Smooth muscle cell (in vitro differentiated cells): ENCODE data around the gene FRMD3. TPM values are rescaled to one million over a fixed set of nuclear protein-coding genes. Genes with fewer than 3 reads are reported as not detected.

Experiments
- DNase-seq: peaks from one replicate; lab custom pipeline; 2025; ENCODE audit not compliant: unreplicated experiment; lab: John Stamatoyannopoulos, UW
- H2AFZ ChIP-seq: fragments of 200-600 bp; sonication (generic); 2 replicates; pipeline ENCODE4 v1.6.0; 2016; ENCODE audit warnings: antibody characterized with exemption, low read depth, mild to moderate bottlenecking
- H3F3A ChIP-seq: fragments of 200-600 bp; sonication (generic); 2 replicates; pipeline ENCODE4 v1.6.0; 2017; ENCODE audit warnings: antibody characterized with exemption, low read depth
- H3K27ac ChIP-seq: fragments of 200-600 bp; sonication (generic); 2 replicates; pipeline ENCODE4 v1.5.1; 2016; ENCODE audit warnings: low read depth, mild to moderate bottlenecking
- H3K27me3 ChIP-seq: fragments of 200-600 bp; sonication (generic); 2 replicates; pipeline ENCODE4 v1.6.1; 2016; ENCODE audit warnings: low read depth, mild to moderate bottlenecking
- H3K36me3 ChIP-seq: fragments of 200-600 bp; sonication (generic); 2 replicates; pipeline ENCODE4 v1.5.1; 2016; ENCODE audit warnings: low read depth
- H3K4me1 ChIP-seq: fragments of 200-600 bp; sonication (generic); 2 replicates; pipeline ENCODE4 v1.5.1; 2016; ENCODE audit warnings: low read depth
- H3K4me2 ChIP-seq: fragments of 200-600 bp; sonication (generic); 2 replicates; pipeline ENCODE4 v1.6.0; 2016; ENCODE audit warnings: mild to moderate bottlenecking
- H3K4me3 ChIP-seq: fragments of 200-600 bp; sonication (generic); 2 replicates; pipeline ENCODE4 v1.5.1; 2016; ENCODE audit warnings: mild to moderate bottlenecking
- H3K79me2 ChIP-seq: fragments of 200-600 bp; sonication (generic); 2 replicates; pipeline ENCODE4 v1.6.0; 2016; ENCODE audit warnings: low read depth, mild to moderate bottlenecking
- H3K9ac ChIP-seq: fragments of 200-600 bp; sonication (generic); 2 replicates; pipeline ENCODE4 v1.6.0; 2016; ENCODE audit warnings: low read depth
- H3K9me3 ChIP-seq: fragments of 200-600 bp; sonication (generic); replicated peaks from 2 replicates; pipeline ENCODE4 v1.5.1; 2016; ENCODE audit warnings: low read depth
- H4K20me1 ChIP-seq: fragments of 200-600 bp; sonication (generic); 2 replicates; pipeline ENCODE4 v1.6.0; 2016; ENCODE audit warnings: low read depth
- WGBS: methylation state at CpG from one replicate; pipeline ENCODE4 v1.1.7; 2016; ENCODE audit warnings: low lambda C conversion rate; 5-methylcytosine and 5-hydroxymethylcytosine counted together
- polyA plus RNA-seq: library from polyadenylated mRNA; unstranded; fragments of >200 nt; fragmentation: Nextera tagmentation; extraction: Ambion mirVana; gene quantifications from 2 replicates; pipeline ENCODE4 v1.2.1, GENCODE V29; 2016
- total RNA-seq: library from RNA; depleted of rRNA; stranded (reverse); fragments of >200 nt; gene quantifications from 2 replicates; pipeline ENCODE4 v1.2.3, GENCODE V29; 2014
- TF ChIP-seq, protein P1 (sequence below): fragments of 200-600 bp; sonication (generic); IDR thresholded peaks from 2 replicates; pipeline ENCODE4 v1.5.1; 2017; ENCODE audit warnings: borderline replicate concordance, mild to moderate bottlenecking, antibody characterized with exemption; ENCODE audit not compliant: insufficient read depth, poor library complexity, severe bottlenecking

The FRMD3 gene
- total and polyA plus RNA-seq, 2 experiments from 2014 or later, result 0.72 to 2.8 TPM

DNA sequence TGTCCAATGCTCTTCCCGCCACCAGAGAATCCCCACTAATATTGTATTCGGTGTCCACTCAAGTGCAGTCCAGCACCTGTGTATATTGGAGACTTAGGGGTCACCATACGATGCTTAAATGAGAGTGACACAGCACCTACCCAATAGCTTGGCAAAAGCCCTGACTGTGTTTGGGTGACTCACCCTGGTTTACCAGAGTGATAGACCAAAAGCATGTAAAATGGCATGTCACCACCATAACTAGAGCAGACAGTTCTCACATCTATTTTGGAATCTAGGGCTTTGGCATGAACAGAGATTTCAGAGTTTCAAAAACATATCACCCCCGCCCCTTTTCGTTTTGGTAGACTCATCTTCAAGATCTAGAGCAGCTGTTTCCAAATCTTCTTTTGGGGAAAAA is 257.9 kb downstream of the FRMD3 start:
- no peak for DNase-seq
- 90% methylated on average over 5 of the region's 5 CpGs for WGBS
- H4K20me1 ChIP-seq, result no peaks in the 10 kb centered on the region
- H2AFZ ChIP-seq, result no peak overlapping the region
- peak overlapping the region; percentile 87 for H3K27ac ChIP-seq
- H3F3A ChIP-seq, result peaks cover 10% of the 10 kb centered on the region
- H3K9me3 ChIP-seq, result no peaks in the 10 kb centered on the region
- TF ChIP-seq, protein P1, sequence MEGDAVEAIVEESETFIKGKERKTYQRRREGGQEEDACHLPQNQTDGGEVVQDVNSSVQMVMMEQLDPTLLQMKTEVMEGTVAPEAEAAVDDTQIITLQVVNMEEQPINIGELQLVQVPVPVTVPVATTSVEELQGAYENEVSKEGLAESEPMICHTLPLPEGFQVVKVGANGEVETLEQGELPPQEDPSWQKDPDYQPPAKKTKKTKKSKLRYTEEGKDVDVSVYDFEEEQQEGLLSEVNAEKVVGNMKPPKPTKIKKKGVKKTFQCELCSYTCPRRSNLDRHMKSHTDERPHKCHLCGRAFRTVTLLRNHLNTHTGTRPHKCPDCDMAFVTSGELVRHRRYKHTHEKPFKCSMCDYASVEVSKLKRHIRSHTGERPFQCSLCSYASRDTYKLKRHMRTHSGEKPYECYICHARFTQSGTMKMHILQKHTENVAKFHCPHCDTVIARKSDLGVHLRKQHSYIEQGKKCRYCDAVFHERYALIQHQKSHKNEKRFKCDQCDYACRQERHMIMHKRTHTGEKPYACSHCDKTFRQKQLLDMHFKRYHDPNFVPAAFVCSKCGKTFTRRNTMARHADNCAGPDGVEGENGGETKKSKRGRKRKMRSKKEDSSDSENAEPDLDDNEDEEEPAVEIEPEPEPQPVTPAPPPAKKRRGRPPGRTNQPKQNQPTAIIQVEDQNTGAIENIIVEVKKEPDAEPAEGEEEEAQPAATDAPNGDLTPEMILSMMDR, result no peak
- H3K9ac ChIP-seq, result no peak overlapping the region
- peak overlapping the region; percentile 75 for H3K4me2 ChIP-seq
- no peaks in the 10 kb centered on the region for H3K27me3 ChIP-seq
- H3K4me1 ChIP-seq, result no peaks in the 10 kb centered on the region
- H3K79me2 ChIP-seq, result no peaks in the 10 kb centered on the region
- no peaks in the 10 kb centered on the region for H3K36me3 ChIP-seq
- H3K4me3 ChIP-seq, result no peak overlapping the region

DNA sequence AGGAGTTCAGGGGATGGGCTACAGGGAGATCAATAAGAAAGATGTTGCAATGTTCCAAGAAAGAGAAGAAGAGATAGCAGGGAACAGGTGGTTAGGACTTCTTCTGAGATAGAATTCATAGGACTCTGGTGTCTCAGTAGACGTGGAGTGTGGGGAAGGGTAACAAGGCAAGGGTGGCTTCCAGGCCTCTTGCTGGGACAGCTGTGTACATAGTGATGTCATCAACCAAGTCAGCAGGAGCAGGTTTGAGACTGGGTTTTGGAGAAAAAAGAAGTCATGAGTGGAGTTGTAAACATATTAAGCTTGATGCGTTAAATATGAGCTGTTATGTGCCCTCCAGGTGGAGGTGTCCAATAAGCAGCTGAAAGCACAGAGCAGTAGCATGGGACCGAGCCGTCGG is 263.4 kb downstream of the FRMD3 start:
- Histone ChIP-seq H3F3A (no peaks in the 10 kb centered on the region), H2AFZ (no peak overlapping the region), H3K79me2 (no peaks in the 10 kb centered on the region), H3K9ac (no peak overlapping the region), H3K4me1 (no peaks in the 10 kb centered on the region), H3K36me3 (no peaks in the 10 kb centered on the region), H3K27me3 (no peaks in the 10 kb centered on the region), H3K27ac (no peak overlapping the region), H3K4me3 (no peak overlapping the region), H3K9me3 (no peaks in the 10 kb centered on the region), H3K4me2 (no peak overlapping the region), H4K20me1 (no peaks in the 10 kb centered on the region)
- TF ChIP-seq, protein P1, result no peak
- DNase-seq, result no peak
- WGBS, result 94% methylated on average over 5 of the region's 5 CpGs

DNA sequence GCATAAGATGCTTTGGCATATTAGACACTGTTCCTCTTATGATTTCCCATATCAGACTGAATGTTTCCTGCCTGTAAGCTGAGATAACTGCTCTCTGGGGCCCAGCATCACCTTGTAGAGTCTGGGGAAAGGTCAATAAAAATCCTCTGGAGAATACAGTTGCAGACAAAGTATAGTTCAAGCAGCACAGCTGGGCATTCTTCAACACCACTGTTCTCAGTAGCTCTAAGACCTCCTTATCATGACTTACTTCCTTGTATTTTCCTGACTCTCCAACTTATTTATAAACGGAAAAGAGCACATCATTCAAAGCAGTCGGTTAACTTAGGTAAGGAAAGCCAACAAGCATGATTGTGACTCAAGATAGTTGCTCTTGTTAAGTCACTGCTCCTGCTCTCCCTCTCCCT is 266.5 kb downstream of the FRMD3 start:
- Histone ChIP-seq H3K36me3 (no peaks in the 10 kb centered on the region), H4K20me1 (no peaks in the 10 kb centered on the region), H3K9me3 (no peaks in the 10 kb centered on the region), H3K4me2 (no peak overlapping the region), H3K27ac (no peak overlapping the region), H3K27me3 (no peaks in the 10 kb centered on the region), H3K4me1 (no peaks in the 10 kb centered on the region), H3K79me2 (no peaks in the 10 kb centered on the region), H3F3A (no peaks in the 10 kb centered on the region), H2AFZ (no peak overlapping the region), H3K4me3 (no peak overlapping the region), H3K9ac (no peak overlapping the region)
- TF ChIP-seq, protein P1, result no peak
- 61% methylated on average over 2 of the region's 2 CpGs for WGBS
- DNase-seq, result no peak

DNA sequence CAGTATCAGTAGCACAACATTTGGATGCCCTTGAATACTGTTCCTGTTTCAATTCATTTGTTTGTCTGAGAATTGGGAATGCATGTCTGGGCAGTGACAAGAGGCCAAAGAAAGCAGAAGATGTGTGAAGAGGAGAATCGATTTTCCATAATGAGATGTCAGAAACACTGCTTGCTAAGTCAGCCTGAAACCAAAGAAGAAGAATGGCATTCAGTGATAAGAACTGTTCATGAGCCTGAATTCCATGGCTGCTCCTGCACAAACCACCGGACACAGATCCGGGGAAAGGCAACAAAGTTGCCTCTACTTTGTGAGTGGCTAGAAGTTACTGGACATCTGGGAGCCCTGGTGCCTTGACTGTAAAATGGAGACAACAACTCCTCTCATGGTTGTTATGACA is 268.1 kb downstream of the FRMD3 start:
- WGBS, result 58% methylated on average over 3 of the region's 3 CpGs
- Histone ChIP-seq H3F3A (no peaks in the 10 kb centered on the region), H3K4me1 (no peaks in the 10 kb centered on the region), H3K9me3 (no peaks in the 10 kb centered on the region), H3K36me3 (no peaks in the 10 kb centered on the region), H3K79me2 (no peaks in the 10 kb centered on the region), H4K20me1 (no peaks in the 10 kb centered on the region), H2AFZ (no peak overlapping the region), H3K27me3 (no peaks in the 10 kb centered on the region), H3K27ac (no peak overlapping the region), H3K9ac (no peak overlapping the region), H3K4me2 (no peak overlapping the region), H3K4me3 (no peak overlapping the region)
- TF ChIP-seq, protein P1, result no peak
- no peak for DNase-seq
